SK-N-DZ (cell line): ENCODE results near the gene PRAMEF13.
"Not testable (repeated sequence)": the region's sequence is repeated elsewhere in the genome, so short reads cannot be mapped to it uniquely, and the experiment has no call there.

Experiments
- DNase-seq: peaks from one replicate; pipeline ENCODE4 v3.0.0-alpha.2; 2015; ENCODE audit warnings: low spot score

Gene PRAMEF13

GRCh38 chr1:13171548-13171947 lies 29.7 kb downstream of the PRAMEF13 start, which contains the start of gene PRAMEF9:
PRAMEF9 (plus strand) TSS chr1:13171848; CDS start chr1:13175281, 3,433 bp downstream.
- DNase-seq: not testable (repeated sequence)

DNA sequence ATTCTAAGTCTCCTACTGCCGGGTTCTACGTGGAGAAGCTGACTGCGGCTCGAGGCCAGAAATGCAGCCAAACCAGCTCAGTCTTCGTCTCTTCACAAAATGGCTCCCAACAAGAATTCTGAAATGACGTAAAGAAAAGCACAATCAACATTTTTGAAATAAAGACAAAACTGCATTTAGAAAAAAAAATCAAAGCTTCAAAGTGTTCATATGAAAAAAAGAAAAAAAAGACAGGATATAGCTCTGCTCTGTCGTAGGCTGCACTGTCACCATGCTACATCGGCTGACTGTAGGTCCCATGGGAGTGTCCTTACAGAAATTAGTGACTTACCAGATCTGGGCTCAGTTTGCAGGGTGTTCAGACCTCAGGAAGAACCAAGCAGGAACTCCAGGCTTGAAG lies 35.7 kb downstream of the PRAMEF13 start, which contains the start of gene HNRNPCL4:
Gene HNRNPCL4 (minus strand): TSS at position 101 of the 400 bp plus-strand sequence. CDS start 164 bp downstream, outside the sequence.
- DNase-seq: not testable (repeated sequence)

GRCh38 chr1:13155909-13156308 lies 45.3 kb downstream of the PRAMEF13 start, which contains the start of gene PRAMEF26:
PRAMEF26 (minus strand) TSS chr1:13156009; CDS start chr1:13153095, 2,914 bp downstream.
- DNase-seq: not testable (repeated sequence)
